Activated CD4-positive, alpha-beta T cell treated with anti-CD3 and anti-CD28 coated beads, Interleukin-2, amount 10 ng/mL, durations not matched to agents 7 days and 5 days (primary cell): ENCODE measurements around the gene CACNA1C. TPM values are rescaled to one million over a fixed set of nuclear protein-coding genes. Genes with fewer than 3 reads are reported as not detected.
"Not testable (repeated sequence)": the region's sequence is repeated elsewhere in the genome, so short reads cannot be mapped to it uniquely, and the experiment has no call there.

Experiments
- CTCF ChIA-PET: fragments of 350-600 bp; sonication (Branson Sonifier 250); formaldehyde crosslinking; loops from one replicate; lab custom pipeline; 2021; ENCODE audit warnings: antibody characterized with exemption; lab: Charles Lee
- POLR2A ChIA-PET: fragments of 350-600 bp; sonication (Branson Sonifier 250); formaldehyde crosslinking; loops from one replicate; lab custom pipeline; 2021; ENCODE audit warnings: antibody characterized with exemption; lab: Charles Lee
- DNase-seq: peaks from one replicate; pipeline ENCODE4 v3.0.0-alpha.2; 2020
- H3K27ac Mint-ChIP-seq: one replicate; pipeline ENCODE4 v1.8.0; 2021; ENCODE audit warnings: mild to moderate bottlenecking, moderate library complexity, mixed read lengths
- H3K27me3 Mint-ChIP-seq: one replicate; pipeline ENCODE4 v1.8.0; 2021; ENCODE audit warnings: mixed read lengths
- H3K36me3 Mint-ChIP-seq: one replicate; pipeline ENCODE4 v1.8.0; 2021; ENCODE audit warnings: low read depth, mixed read lengths
- H3K4me1 Mint-ChIP-seq: one replicate; pipeline ENCODE4 v1.8.0; 2021; ENCODE audit warnings: mixed read lengths
- H3K4me3 Mint-ChIP-seq: one replicate; pipeline ENCODE4 v1.8.0; 2021; ENCODE audit warnings: mild to moderate bottlenecking, moderate library complexity, mixed read lengths
- H3K9me3 Mint-ChIP-seq: one replicate; pipeline ENCODE4 v1.8.0; 2021; ENCODE audit warnings: mixed read lengths
- total RNA-seq, 2 experiments: library from RNA; stranded (reverse); gene quantifications; one replicate each; pipeline ENCODE4 v1.2.3, GENCODE V29; 2021

Gene CACNA1C
- total RNA-seq, 2 experiments from 2014 or later: 0.12 to 0.15 TPM

GRCh38 chr12:2683283-2684025 lies 630.7 kb downstream of the CACNA1C start:
- H3K27ac Mint-ChIP-seq: no peak overlapping the region
- ChIA-PET POLR2A (interaction anchor here (0.8 kb wide), 1 partner anchor 8 kb away, joined by 6 read pairs; no protein-coding TSS in a partner anchor), CTCF (interaction anchor here (0.7 to 2.2 kb wide), 7 partner anchors 8 to 309 kb away, joined by 3 to 8 read pairs (median 4); no protein-coding TSS in a partner anchor)
- DNase-seq: no peak
- peaks cover 14% of the 10 kb centered on the region for H3K4me1 Mint-ChIP-seq
- H3K36me3 Mint-ChIP-seq: no peaks in the 10 kb centered on the region
- no peak overlapping the region for H3K4me3 Mint-ChIP-seq
- peaks cover 2% of the 10 kb centered on the region for H3K9me3 Mint-ChIP-seq
- H3K27me3 Mint-ChIP-seq: no peaks in the 10 kb centered on the region

- DNase-seq, H3K4me3 Mint-ChIP-seq, POLR2A ChIA-PET, H3K27me3 Mint-ChIP-seq, H3K9me3 Mint-ChIP-seq, H3K36me3 Mint-ChIP-seq, H3K27ac Mint-ChIP-seq: not testable (repeated sequence)
- peaks cover 14% of the 10 kb centered on the region for H3K4me1 Mint-ChIP-seq
- CTCF ChIA-PET: interaction anchor here (1.8 to 2.2 kb wide), 2 partner anchors 7 to 99 kb away, joined by 6 to 8 read pairs; no protein-coding TSS in a partner anchor
These were observed 631.2 kb downstream of the CACNA1C start for GRCh38 chr12:2684026-2684325.

- H3K36me3 Mint-ChIP-seq, H3K27me3 Mint-ChIP-seq, H3K27ac Mint-ChIP-seq, H3K4me3 Mint-ChIP-seq, DNase-seq, H3K9me3 Mint-ChIP-seq, POLR2A ChIA-PET, CTCF ChIA-PET: not testable (repeated sequence)
- peaks cover 24% of the 10 kb centered on the region for H3K4me1 Mint-ChIP-seq
These were observed 633.0 kb downstream of the CACNA1C start for GRCh38 chr12:2685620-2686279.

- ChIA-PET POLR2A (no interaction called here), CTCF (no interaction called here)
These were observed 633.5 kb downstream of the CACNA1C start for GRCh38 chr12:2686280-2686646.

GRCh38 chr12:2687058-2687457 lies 634.3 kb downstream of the CACNA1C start:
- ChIA-PET CTCF (no interaction called here), POLR2A (no interaction called here)
- H3K27ac Mint-ChIP-seq: no peak overlapping the region
- DNase-seq: no peak
- H3K4me1 Mint-ChIP-seq: peaks cover 32% of the 10 kb centered on the region
- H3K36me3 Mint-ChIP-seq: no peaks in the 10 kb centered on the region
- H3K27me3 Mint-ChIP-seq: no peaks in the 10 kb centered on the region
- H3K9me3 Mint-ChIP-seq: peaks cover 2% of the 10 kb centered on the region
- H3K4me3 Mint-ChIP-seq: no peak overlapping the region

More at GRCh38 chr12:2686280-2686646, 633.5 kb downstream of the CACNA1C start:
- no peak for DNase-seq
- Mint-ChIP-seq H3K4me3 (no peak overlapping the region), H3K27ac (no peak overlapping the region), H3K36me3 (no peaks in the 10 kb centered on the region), H3K27me3 (no peaks in the 10 kb centered on the region), H3K9me3 (peaks cover 2% of the 10 kb centered on the region), H3K4me1 (peaks cover 28% of the 10 kb centered on the region)

- ChIA-PET CTCF (interaction anchor here (0.8 kb wide), 1 partner anchor 108 kb away, joined by 3 read pairs; no protein-coding TSS in a partner anchor), POLR2A (no interaction called here)
- Mint-ChIP-seq H3K27ac (no peak overlapping the region), H3K27me3 (no peaks in the 10 kb centered on the region), H3K9me3 (peaks cover 1% of the 10 kb centered on the region), H3K4me3 (no peak overlapping the region), H3K36me3 (no peaks in the 10 kb centered on the region), H3K4me1 (peaks cover 34% of the 10 kb centered on the region)
- DNase-seq: no peak
These were observed 634.9 kb downstream of the CACNA1C start for GRCh38 chr12:2687726-2688125.

- CTCF ChIA-PET: interaction anchor here (0.8 kb wide), 1 partner anchor 108 kb away, joined by 3 read pairs; no protein-coding TSS in a partner anchor
- Mint-ChIP-seq H3K36me3 (no peaks in the 10 kb centered on the region), H3K9me3 (no peaks in the 10 kb centered on the region), H3K27me3 (peaks cover 2% of the 10 kb centered on the region), H3K4me1 (peaks cover 34% of the 10 kb centered on the region), H3K4me3 (no peak overlapping the region), H3K27ac (no peak overlapping the region)
- POLR2A ChIA-PET: no interaction called here
- peak; percentile 4 for DNase-seq
These were observed 635.7 kb downstream of the CACNA1C start for GRCh38 chr12:2688381-2688931.

- no peaks in the 10 kb centered on the region for H3K9me3 Mint-ChIP-seq
- ChIA-PET CTCF (interaction anchor here (0.6 kb wide), 2 partner anchors 98 to 268 kb away, joined by 3 read pairs; no protein-coding TSS in a partner anchor), POLR2A (no interaction called here)
- no peak overlapping the region for H3K27ac Mint-ChIP-seq
- H3K36me3 Mint-ChIP-seq: no peaks in the 10 kb centered on the region
- H3K4me3 Mint-ChIP-seq: peak overlapping the region; percentile 23
- H3K4me1 Mint-ChIP-seq: peaks cover 33% of the 10 kb centered on the region
- peak; percentile 3 for DNase-seq
- H3K27me3 Mint-ChIP-seq: peaks cover 5% of the 10 kb centered on the region
These were observed 636.6 kb downstream of the CACNA1C start for GRCh38 chr12:2689393-2689792.

- peak overlapping the region; percentile 23 for H3K4me3 Mint-ChIP-seq
- no peak overlapping the region for H3K27ac Mint-ChIP-seq
- peak; percentile 4 for DNase-seq
- no peaks in the 10 kb centered on the region for H3K9me3 Mint-ChIP-seq
- ChIA-PET POLR2A (no interaction called here), CTCF (interaction anchor here (0.6 kb wide), 2 partner anchors 98 to 268 kb away, joined by 3 read pairs; no protein-coding TSS in a partner anchor)
- H3K36me3 Mint-ChIP-seq: no peaks in the 10 kb centered on the region
- peaks cover 33% of the 10 kb centered on the region for H3K4me1 Mint-ChIP-seq
- H3K27me3 Mint-ChIP-seq: peaks cover 7% of the 10 kb centered on the region
These were observed 637.1 kb downstream of the CACNA1C start for GRCh38 chr12:2689879-2690278.

- H3K4me3 Mint-ChIP-seq: peak overlapping the region; percentile 79
- no peak for DNase-seq
- no peaks in the 10 kb centered on the region for H3K9me3 Mint-ChIP-seq
- peaks cover 33% of the 10 kb centered on the region for H3K4me1 Mint-ChIP-seq
- H3K27me3 Mint-ChIP-seq: peaks cover 7% of the 10 kb centered on the region
- H3K36me3 Mint-ChIP-seq: no peaks in the 10 kb centered on the region
- H3K27ac Mint-ChIP-seq: peak overlapping the region; percentile 91
- ChIA-PET CTCF (interaction anchor here (0.8 to 1.7 kb wide), 5 partner anchors 8 to 133 kb away, joined by 3 to 9 read pairs (median 3); no protein-coding TSS in a partner anchor), POLR2A (interaction anchor here (0.6 to 1.4 kb wide), 2 partner anchors 7 to 44 kb away, joined by 5 to 6 read pairs; no protein-coding TSS in a partner anchor)
These were observed 637.7 kb downstream of the CACNA1C start for GRCh38 chr12:2690348-2691005.

GRCh38 chr12:2691006-2691344 lies 638.2 kb downstream of the CACNA1C start:
- no peaks in the 10 kb centered on the region for H3K9me3 Mint-ChIP-seq
- H3K27me3 Mint-ChIP-seq: peaks cover 7% of the 10 kb centered on the region
- POLR2A ChIA-PET: interaction anchor here (0.6 to 1.4 kb wide), 3 partner anchors 8 to 647 kb away, joined by 3 to 6 read pairs (median 5); no protein-coding TSS in a partner anchor
- H3K36me3 Mint-ChIP-seq: no peaks in the 10 kb centered on the region
- CTCF ChIA-PET: interaction anchor here (0.6 to 1.7 kb wide), 7 partner anchors 8 to 224 kb away, joined by 3 to 9 read pairs (median 3); no protein-coding TSS in a partner anchor
- peaks cover 33% of the 10 kb centered on the region for H3K4me1 Mint-ChIP-seq
- peak overlapping the region; percentile 79 for H3K4me3 Mint-ChIP-seq
- H3K27ac Mint-ChIP-seq: peak overlapping the region; percentile 91
- peak; percentile 69 for DNase-seq
